22Rv1 (cell line): ENCODE measurements around the gene TOP3A.

Experiments used
- ZFX ChIP-seq: fragments of 450-650 bp; IDR thresholded peaks from 2 replicates; pipeline ENCODE4 v1.6.1; 2017; ENCODE audit warnings: antibody characterized with exemption, borderline replicate concordance
- TF ChIP-seq, protein P1 (sequence below): fragments of 450-650 bp; IDR thresholded peaks from 2 replicates; pipeline ENCODE4 v1.5.1; 2017; ENCODE audit warnings: mild to moderate bottlenecking

DNA sequence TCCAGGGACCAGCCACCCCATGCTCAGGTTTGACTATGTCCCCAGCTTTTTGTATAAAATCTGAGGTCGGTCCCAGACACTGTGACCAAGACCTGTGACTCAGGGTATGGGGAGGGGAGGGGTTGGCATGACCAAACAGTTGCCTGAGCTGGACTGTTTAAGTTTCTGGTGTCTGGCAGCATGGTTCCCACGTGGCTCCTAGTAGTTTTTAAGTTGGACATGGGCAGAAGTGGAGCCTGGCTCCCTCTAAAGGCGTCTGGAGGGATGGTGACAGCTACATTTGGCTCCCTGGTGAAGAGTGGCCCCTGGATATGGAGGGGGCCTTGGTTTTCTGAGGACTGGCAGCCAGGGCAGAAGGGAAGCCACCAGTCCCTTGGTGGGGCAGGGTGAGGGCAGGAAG is 8.2 kb upstream of the TOP3A start:
- TF ChIP-seq, protein P1, sequence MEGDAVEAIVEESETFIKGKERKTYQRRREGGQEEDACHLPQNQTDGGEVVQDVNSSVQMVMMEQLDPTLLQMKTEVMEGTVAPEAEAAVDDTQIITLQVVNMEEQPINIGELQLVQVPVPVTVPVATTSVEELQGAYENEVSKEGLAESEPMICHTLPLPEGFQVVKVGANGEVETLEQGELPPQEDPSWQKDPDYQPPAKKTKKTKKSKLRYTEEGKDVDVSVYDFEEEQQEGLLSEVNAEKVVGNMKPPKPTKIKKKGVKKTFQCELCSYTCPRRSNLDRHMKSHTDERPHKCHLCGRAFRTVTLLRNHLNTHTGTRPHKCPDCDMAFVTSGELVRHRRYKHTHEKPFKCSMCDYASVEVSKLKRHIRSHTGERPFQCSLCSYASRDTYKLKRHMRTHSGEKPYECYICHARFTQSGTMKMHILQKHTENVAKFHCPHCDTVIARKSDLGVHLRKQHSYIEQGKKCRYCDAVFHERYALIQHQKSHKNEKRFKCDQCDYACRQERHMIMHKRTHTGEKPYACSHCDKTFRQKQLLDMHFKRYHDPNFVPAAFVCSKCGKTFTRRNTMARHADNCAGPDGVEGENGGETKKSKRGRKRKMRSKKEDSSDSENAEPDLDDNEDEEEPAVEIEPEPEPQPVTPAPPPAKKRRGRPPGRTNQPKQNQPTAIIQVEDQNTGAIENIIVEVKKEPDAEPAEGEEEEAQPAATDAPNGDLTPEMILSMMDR = no peak
- TF ChIP-seq ZFX = no peak
